Brain microvascular endothelial cell (primary cell): ENCODE data around the gene KCNN3.

Source experiments
- DNase-seq: peaks from one replicate; pipeline ENCODE4 v3.0.0-alpha.2; 2020
- H3K27ac ChIP-seq: fragments of 250-450 bp; sonication (Bioruptor Pico); 2 replicates; pipeline ENCODE4 v1.5.1; 2020; ENCODE audit warnings: mild to moderate bottlenecking, moderate library complexity
- H3K27me3 ChIP-seq: fragments of 250-450 bp; sonication (Bioruptor Pico); replicated peaks from 2 replicates; pipeline ENCODE4 v1.5.1; 2020; ENCODE audit warnings: mild to moderate bottlenecking
- H3K36me3 ChIP-seq: fragments of 250-450 bp; sonication (Bioruptor Pico); replicated peaks from 2 replicates; pipeline ENCODE4 v1.5.1; 2020; ENCODE audit warnings: mild to moderate bottlenecking
- H3K4me3 ChIP-seq: 2 replicates; pipeline ENCODE4 v1.5.1; 2011; ENCODE audit warnings: low read depth, mild to moderate bottlenecking, control low read depth, low read length, moderate library complexity
- CTCF ChIP-seq: IDR thresholded peaks from 2 replicates; pipeline ENCODE4 v1.5.1; 2011; ENCODE audit warnings: low read depth, mild to moderate bottlenecking, moderate library complexity, low read length, control low read depth, inconsistent platforms; ENCODE audit errors: missing control alignments
- in situ Hi-C: cut with HindIII; loops from 2 replicates; pipeline ENCODE4 v1.10.0; 2017; ENCODE audit warnings: low sequenced_read_pairs, low pct_ligation_motif_present

Gene KCNN3

DNA sequence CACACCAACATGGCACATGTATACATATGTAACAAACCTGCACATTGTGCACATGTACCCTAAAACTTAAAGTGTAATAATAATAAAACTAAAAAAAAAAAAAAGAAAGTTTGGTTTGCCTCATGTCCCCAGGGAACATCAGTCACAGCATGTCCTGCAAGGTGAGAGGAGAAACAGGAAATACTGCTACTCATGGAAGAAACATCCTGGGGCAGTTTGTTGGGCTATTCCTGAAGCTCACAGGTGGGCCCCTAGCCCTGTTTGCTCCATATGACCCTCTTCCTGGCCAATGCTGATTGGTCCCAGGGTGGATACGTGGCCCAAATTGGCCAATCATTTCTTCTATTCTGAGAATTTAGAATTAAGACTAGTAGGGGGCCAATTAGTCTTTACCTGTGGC, 158.7 kb downstream of the KCNN3 start:
- Histone ChIP-seq H3K4me3 (no peak overlapping the region), H3K36me3 (no peaks in the 10 kb centered on the region)
- DNase-seq, result no peak

GRCh38 chr1:154710106-154710505, 160.0 kb downstream of the KCNN3 start:
- in situ Hi-C loops, result no loop called here
- peaks cover 3% of the 10 kb centered on the region for H3K27me3 ChIP-seq
- no peak overlapping the region for H3K27ac ChIP-seq
- H3K36me3 ChIP-seq, result no peaks in the 10 kb centered on the region
- TF ChIP-seq CTCF, result no peak
- H3K4me3 ChIP-seq, result no peak overlapping the region
- no peak for DNase-seq

More for the DNA sequence above, 158.7 kb downstream of the KCNN3 start:
- TF ChIP-seq CTCF, result no peak
- no peak overlapping the region for H3K27ac ChIP-seq
- H3K27me3 ChIP-seq, result no peaks in the 10 kb centered on the region
- in situ Hi-C loops, result no loop called here

GRCh38 chr1:154707901-154708463, 162.1 kb downstream of the KCNN3 start:
- no peak for DNase-seq
- TF ChIP-seq CTCF, result no peak
- H3K4me3 ChIP-seq, result no peak overlapping the region
- peaks cover 3% of the 10 kb centered on the region for H3K27me3 ChIP-seq
- H3K36me3 ChIP-seq, result no peaks in the 10 kb centered on the region
- no peak overlapping the region for H3K27ac ChIP-seq
- in situ Hi-C loops, result no loop called here

DNA sequence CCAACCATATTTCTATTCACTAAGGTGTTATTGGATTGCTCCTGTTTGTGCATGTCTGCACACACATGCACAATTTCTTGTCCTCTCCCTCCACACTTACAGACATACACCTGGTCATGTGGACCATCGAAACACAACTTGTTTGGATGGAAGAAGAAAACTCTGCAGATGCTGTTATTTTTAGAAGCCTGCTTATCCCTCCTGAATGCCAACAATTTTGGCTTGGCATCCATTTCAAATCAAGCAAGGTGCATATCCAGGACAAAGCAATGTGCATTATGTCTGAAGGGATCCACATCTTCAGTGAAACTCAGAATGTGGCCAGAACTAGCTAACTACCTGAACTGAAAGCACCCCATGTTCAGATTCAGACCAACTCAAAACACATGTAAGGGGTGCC, 163.2 kb downstream of the KCNN3 start:
- in situ Hi-C loops, result no loop called here
- DNase-seq, result no peak
- Histone ChIP-seq H3K36me3 (no peaks in the 10 kb centered on the region), H3K27me3 (peaks cover 3% of the 10 kb centered on the region), H3K4me3 (no peak overlapping the region), H3K27ac (no peak overlapping the region)
- TF ChIP-seq CTCF, result no peak

GRCh38 chr1:154705544-154705943, 164.5 kb downstream of the KCNN3 start:
- no peak overlapping the region for H3K4me3 ChIP-seq
- no peak for DNase-seq
- H3K27ac ChIP-seq, result no peak overlapping the region
- H3K36me3 ChIP-seq, result no peaks in the 10 kb centered on the region
- H3K27me3 ChIP-seq, result peaks cover 3% of the 10 kb centered on the region
- in situ Hi-C loops, result no loop called here
- no peak for TF ChIP-seq CTCF

GRCh38 chr1:154703170-154703569, 166.9 kb downstream of the KCNN3 start:
- DNase-seq, result no peak
- Histone ChIP-seq H3K27ac (no peak overlapping the region), H3K27me3 (peaks cover 3% of the 10 kb centered on the region), H3K36me3 (no peaks in the 10 kb centered on the region), H3K4me3 (no peak overlapping the region)
- in situ Hi-C loops, result no loop called here
- TF ChIP-seq CTCF, result no peak
